Right lung (tissue), 5 donors: Measurements from ENCODE around the gene ACSM3. TPM values are rescaled to one million over a fixed set of nuclear protein-coding genes. Genes with fewer than 3 reads are reported as not detected.
"Not testable (repeated sequence)": the region's sequence is repeated elsewhere in the genome, so short reads cannot be mapped to it uniquely, and the experiment has no call there.

Source experiments
- DNase-seq, 2 donors: peaks; one replicate each; pipeline ENCODE4 v3.0.0-alpha.2; 2013
- polyA plus RNA-seq, 5 donors: library from polyadenylated mRNA; unstranded; fragments of 120-200 nt; gene quantifications; one replicate each; pipeline versions ENCODE4 v1.2.1 to v1.2.3, GENCODE V29; 2013; ENCODE audit warnings: inconsistent platforms in 1 of 5, low replicate concordance in 1 of 5; ENCODE audit not compliant: insufficient read length in 5 of 5, insufficient read depth in 1 of 5

Gene ACSM3
- polyA plus RNA-seq, 5 donors: 49.6 to 73.2 (median 65.9) TPM

- DNase-seq: no peak
Measured at GRCh38 chr16:20753727-20754126, 10.1 kb upstream of the ACSM3 start.

- no peak for DNase-seq
Measured at GRCh38 chr16:20755238-20755637, 8.6 kb upstream of the ACSM3 start.

- DNase-seq: not testable (repeated sequence)
Measured at GRCh38 chr16:20755799-20756198, 8.0 kb upstream of the ACSM3 start.

- DNase-seq: no peak
Measured at GRCh38 chr16:20760346-20760745, 3.5 kb upstream of the ACSM3 start.

GRCh38 chr16:20761175-20761574, 2.6 kb upstream of the ACSM3 start:
- DNase-seq: no peak

- DNase-seq: no peak
Measured at GRCh38 chr16:20762404-20763123, 1.2 kb upstream of the ACSM3 start.

DNA sequence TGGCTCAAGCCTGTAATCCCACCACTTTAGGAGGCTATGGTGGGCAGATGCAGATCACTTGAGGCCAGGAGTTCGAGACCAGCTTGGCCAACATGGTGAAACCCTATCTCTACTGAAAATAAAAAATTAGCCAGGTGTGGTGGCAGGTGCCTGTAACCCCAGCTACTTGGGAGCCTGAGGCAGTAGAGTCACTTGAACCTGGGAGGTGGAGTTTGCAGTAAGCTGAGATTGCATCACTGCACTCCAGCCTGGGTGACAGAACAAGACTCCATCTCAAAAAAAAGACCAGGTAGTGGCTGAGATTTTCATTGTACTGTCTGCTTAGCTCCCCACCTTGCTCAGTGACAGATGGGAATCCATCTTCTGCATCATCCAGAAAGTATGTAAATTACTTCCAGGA, 634 bp downstream of the ACSM3 start:
- not testable (repeated sequence) for DNase-seq

DNA sequence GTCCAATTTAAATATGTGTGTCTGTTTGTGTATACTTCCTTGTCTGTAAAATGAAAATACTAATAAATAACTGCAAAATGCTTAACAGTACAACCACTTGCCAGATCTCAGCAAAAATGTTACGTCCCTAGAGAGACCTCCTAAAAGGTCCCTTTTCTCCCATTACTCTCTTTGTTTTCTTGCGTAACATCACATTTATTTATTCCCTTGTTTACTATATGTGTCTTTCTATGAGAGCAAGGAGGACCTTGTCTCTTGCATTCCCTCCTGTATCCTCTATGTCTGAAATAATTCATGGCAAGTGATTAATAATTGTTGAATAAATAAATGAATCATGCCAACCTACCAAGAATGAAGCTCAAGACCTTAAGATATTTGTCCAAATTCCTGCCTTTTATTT, 1.9 kb downstream of the ACSM3 start:
- DNase-seq: no peak

GRCh38 chr16:20766294-20766693, 2.5 kb downstream of the ACSM3 start:
- no peak for DNase-seq

- DNase-seq: no peak
Measured at GRCh38 chr16:20767577-20767976, 3.8 kb downstream of the ACSM3 start.

- no peak for DNase-seq
Measured at GRCh38 chr16:20768121-20768520, 4.3 kb downstream of the ACSM3 start.

DNA sequence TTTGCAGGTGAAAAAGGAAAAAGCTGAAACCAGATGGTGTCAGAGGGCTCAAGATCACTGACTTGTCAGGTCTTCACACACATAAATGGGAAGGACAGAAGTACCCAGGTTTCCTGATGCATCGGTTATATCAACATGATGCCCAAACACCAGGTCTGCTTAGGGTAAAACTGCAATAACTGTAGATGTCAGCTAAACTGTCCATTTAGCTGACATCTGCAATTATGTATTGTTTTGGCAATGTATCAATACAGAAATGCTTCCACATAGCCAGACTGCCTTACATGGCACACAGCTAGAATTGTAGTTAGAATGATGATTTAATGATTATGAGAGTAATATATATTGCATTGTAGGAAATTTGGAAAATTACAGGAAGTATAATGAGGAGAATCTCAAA, 5.0 kb downstream of the ACSM3 start:
- DNase-seq: no peak

DNA sequence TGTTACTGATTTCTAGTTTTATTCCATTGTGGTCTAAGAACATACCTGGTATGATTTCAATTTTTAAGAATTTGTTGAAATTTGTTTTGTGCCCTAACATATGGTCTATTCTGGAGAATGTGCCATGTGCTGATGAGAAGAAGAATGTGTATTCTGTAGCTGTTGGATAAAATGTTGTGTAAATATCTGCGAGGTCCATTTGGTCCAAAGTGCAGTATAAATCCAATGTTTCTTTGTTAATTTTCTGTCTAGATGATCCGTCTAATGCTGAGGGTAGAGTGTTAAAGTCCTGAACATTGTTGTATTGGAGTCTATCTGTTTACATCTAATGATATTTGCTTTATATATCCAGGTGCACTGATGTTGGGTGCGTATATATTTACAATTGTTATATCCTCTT, 9.9 kb downstream of the ACSM3 start:
- no peak for DNase-seq

- no peak for DNase-seq
Measured at GRCh38 chr16:20774703-20775362, 11.0 kb downstream of the ACSM3 start.

DNA sequence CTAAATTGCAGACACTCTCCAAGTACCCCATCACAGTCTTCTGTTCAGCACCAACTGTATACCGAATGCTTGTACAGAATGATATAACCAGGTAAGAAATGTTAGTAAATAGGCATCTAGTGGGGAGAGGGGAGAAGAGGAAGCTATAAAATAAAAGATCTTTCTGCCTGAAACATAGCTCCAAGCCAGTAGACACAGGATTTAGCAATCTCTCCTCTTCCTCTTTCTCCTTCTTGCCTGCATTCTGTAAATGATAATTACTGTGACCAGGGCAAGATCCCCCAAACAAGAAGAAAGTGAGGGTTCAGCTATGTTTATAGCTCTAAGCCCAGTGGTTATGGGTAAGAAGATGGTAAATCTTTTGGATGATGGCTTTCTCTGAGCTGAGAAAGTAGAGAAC, 17.9 kb downstream of the ACSM3 start:
- no peak for DNase-seq

- no peak for DNase-seq
Measured at GRCh38 chr16:20782470-20782869, 18.7 kb downstream of the ACSM3 start.

GRCh38 chr16:20784204-20784603, 20.4 kb downstream of the ACSM3 start:
- DNase-seq: no peak

GRCh38 chr16:20789130-20789529, 25.3 kb downstream of the ACSM3 start:
- DNase-seq: no peak

DNA sequence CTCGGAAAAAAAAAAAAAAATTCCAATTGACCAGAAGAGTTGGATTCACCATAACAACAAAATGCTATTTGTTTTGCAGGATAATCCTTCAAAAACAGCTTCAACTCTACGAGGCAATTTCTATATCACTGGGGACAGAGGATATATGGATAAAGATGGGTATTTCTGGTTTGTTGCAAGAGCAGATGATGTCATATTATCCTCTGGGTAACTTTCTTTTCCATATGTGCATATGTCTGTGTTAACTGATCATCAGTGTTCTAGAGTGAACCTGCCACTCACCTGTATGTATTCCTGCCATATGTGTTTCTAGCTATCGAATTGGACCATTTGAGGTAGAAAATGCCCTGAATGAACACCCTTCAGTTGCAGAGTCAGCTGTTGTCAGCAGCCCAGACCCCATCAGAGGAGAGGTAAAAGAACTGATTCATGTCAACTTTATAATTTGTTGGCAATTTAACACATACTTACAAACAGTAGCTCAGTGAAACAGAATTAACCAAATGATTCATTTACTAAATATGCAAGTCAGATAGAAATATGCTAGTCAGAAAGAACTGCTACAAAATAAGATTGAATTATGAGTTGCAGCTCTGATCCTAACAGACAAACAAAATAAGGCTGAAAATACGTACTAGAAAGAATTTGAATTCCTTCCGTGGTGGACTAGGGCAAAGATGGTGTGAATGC, 28.3 kb downstream of the ACSM3 start:
- DNase-seq: no peak

GRCh38 chr16:20798364-20798763, 34.5 kb downstream of the ACSM3 start:
- no peak for DNase-seq

DNA sequence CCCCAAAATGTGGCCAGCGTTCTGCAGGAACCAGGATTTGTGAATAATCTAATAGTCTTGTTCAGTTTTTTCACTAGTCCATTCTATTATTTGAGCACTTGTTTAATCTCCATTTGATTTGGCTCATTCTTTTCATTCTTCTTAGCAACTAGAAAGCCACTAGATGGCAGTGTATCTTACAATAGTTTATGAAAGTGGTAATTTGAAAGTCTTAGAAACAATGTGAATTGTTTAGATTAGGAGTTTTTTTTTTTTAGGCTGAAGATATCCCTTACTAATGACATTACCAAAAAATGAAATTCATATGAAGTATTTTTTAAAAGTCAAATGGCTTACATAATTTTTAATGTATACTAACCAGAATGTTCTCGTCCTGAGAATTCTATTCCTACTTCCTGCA, 35.8 kb downstream of the ACSM3 start:
- no peak for DNase-seq

GRCh38 chr16:20801278-20801677, 37.5 kb downstream of the ACSM3 start:
- no peak for DNase-seq

DNA sequence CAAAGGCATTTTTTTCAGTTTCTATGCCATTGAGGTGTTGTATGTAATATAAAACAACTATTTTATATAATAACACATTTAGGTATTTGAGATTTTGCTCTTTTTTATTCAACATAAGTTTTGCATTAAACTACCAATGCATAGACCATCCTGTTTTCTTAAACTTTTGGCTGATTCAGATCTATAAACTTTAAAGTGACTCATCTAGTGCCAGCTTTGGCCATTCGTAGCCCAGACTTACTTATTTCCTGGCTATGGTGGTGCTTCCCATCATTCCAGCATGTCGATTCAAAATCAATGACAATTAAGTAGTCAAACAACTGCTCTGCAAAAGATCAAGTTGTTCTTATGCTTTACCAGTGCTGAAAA, 39.4 kb downstream of the ACSM3 start:
- DNase-seq: no peak
